SU-DHL-6 (cell line): ENCODE results near the gene FAM98B.

Experiments
- H2AFZ ChIP-seq: fragments of 200-600 bp; sonication (generic); 2 replicates; pipeline ENCODE4 v1.6.1; 2014; ENCODE audit warnings: low read depth, mild to moderate bottlenecking, moderate library complexity, mixed read lengths, antibody characterized with exemption, low read length; ENCODE audit not compliant: severe bottlenecking
- H3F3A ChIP-seq: fragments of 200-600 bp; shearing (Covaris generic); 2 replicates; pipeline ENCODE4 v1.6.0; 2016; ENCODE audit warnings: antibody characterized with exemption, mild to moderate bottlenecking; ENCODE audit not compliant: insufficient read depth
- H3K27ac ChIP-seq: fragments of 200-600 bp; sonication (generic); 2 replicates; pipeline ENCODE4 v1.5.1; 2016; ENCODE audit warnings: low read depth, mild to moderate bottlenecking, low read length, moderate library complexity, mixed read lengths
- H3K27me3 ChIP-seq: fragments of 200-600 bp; sonication (generic), shearing (Covaris generic); 2 replicates; pipeline ENCODE4 v1.6.0; 2014; ENCODE audit warnings: mild to moderate bottlenecking, low read length
- H3K36me3 ChIP-seq: fragments of 200-600 bp; sonication (generic); 2 replicates; pipeline ENCODE4 v1.6.1; 2014; ENCODE audit warnings: mild to moderate bottlenecking, low read length, mixed read lengths
- H3K4me2 ChIP-seq: fragments of 300-600, 200-600 bp; shearing (Covaris generic), sonication (generic); 2 replicates; pipeline ENCODE4 v1.6.0; 2014; ENCODE audit warnings: low read length, low read depth, mild to moderate bottlenecking; ENCODE audit not compliant: poor library complexity, severe bottlenecking
- H3K4me3 ChIP-seq: fragments of 200-600 bp; sonication (generic); 2 replicates; pipeline ENCODE4 v1.5.1; 2014; ENCODE audit warnings: antibody characterized with exemption, low read length, mild to moderate bottlenecking, mixed read lengths; ENCODE audit not compliant: insufficient read depth, poor library complexity, severe bottlenecking
- H3K79me2 ChIP-seq: fragments of 200-600 bp; sonication (generic); 2 replicates; pipeline ENCODE4 v1.6.1; 2014; ENCODE audit warnings: mild to moderate bottlenecking, low read length, moderate library complexity; ENCODE audit not compliant: insufficient read depth
- H3K9ac ChIP-seq: fragments of 200-600 bp; sonication (generic); 2 replicates; pipeline ENCODE4 v1.7.0; 2014; ENCODE audit warnings: mild to moderate bottlenecking, low read length
- H3K9me2 ChIP-seq: fragments of 200-600 bp; sonication (generic); replicated peaks from 2 replicates; pipeline ENCODE4 v1.6.1; 2014; ENCODE audit warnings: low read length; ENCODE audit not compliant: insufficient read depth
- H3K9me3 ChIP-seq: fragments of 200-600 bp; sonication (generic); 2 replicates; pipeline ENCODE4 v1.6.1; 2014; ENCODE audit warnings: low read length, mixed read lengths; ENCODE audit not compliant: insufficient read depth
- H4K20me1 ChIP-seq: fragments of 200-600 bp; sonication (generic); 2 replicates; pipeline ENCODE4 v1.6.1; 2014; ENCODE audit warnings: low read depth, mild to moderate bottlenecking, antibody characterized with exemption, low read length, moderate library complexity, mixed read lengths
- CTCF ChIP-seq: fragments of 200-600 bp; sonication (generic); IDR thresholded peaks from one replicate; pipeline ENCODE4 v1.5.1; 2017; ENCODE audit warnings: antibody characterized with exemption, mild to moderate bottlenecking, low read length, moderate library complexity; ENCODE audit not compliant: insufficient read depth, poor library complexity, severe bottlenecking
- EZH2phosphoT487 ChIP-seq: fragments of 200-600 bp; sonication (generic), shearing (Covaris generic); conservative IDR thresholded peaks from 2 replicates; pipeline ENCODE4 v1.6.1; 2018; ENCODE audit warnings: mild to moderate bottlenecking, antibody characterized with exemption, low read length, moderate library complexity, mixed read lengths

The FAM98B gene

GRCh38 chr15:38521316-38521715, 67.4 kb downstream of the FAM98B start:
- no peaks in the 10 kb centered on the region for H3K79me2 ChIP-seq
- H3K4me2 ChIP-seq = no peak overlapping the region
- H4K20me1 ChIP-seq = no peaks in the 10 kb centered on the region
- no peaks in the 10 kb centered on the region for H3K9me2 ChIP-seq
- H3K9me3 ChIP-seq = no peaks in the 10 kb centered on the region
- H3K27ac ChIP-seq = no peak overlapping the region
- no peaks in the 10 kb centered on the region for H3K27me3 ChIP-seq
- H3K36me3 ChIP-seq = no peaks in the 10 kb centered on the region
- no peak overlapping the region for H3K4me3 ChIP-seq
- H3F3A ChIP-seq = no peaks in the 10 kb centered on the region
- H2AFZ ChIP-seq = no peak overlapping the region
- TF ChIP-seq EZH2phosphoT487 (no peak), CTCF (no peak)
- no peak overlapping the region for H3K9ac ChIP-seq

GRCh38 chr15:38522922-38523321, 69.0 kb downstream of the FAM98B start:
- Histone ChIP-seq H3K9me2 (no peaks in the 10 kb centered on the region), H3K27me3 (no peaks in the 10 kb centered on the region), H3K9me3 (no peaks in the 10 kb centered on the region), H3K4me3 (no peak overlapping the region), H3K79me2 (no peaks in the 10 kb centered on the region), H3K27ac (no peak overlapping the region), H3K9ac (no peak overlapping the region), H3K4me2 (no peak overlapping the region), H3K36me3 (no peaks in the 10 kb centered on the region), H2AFZ (no peak overlapping the region), H3F3A (no peaks in the 10 kb centered on the region), H4K20me1 (no peaks in the 10 kb centered on the region)
- TF ChIP-seq EZH2phosphoT487 (no peak), CTCF (no peak)

GRCh38 chr15:38524156-38524555, 70.2 kb downstream of the FAM98B start:
- no peaks in the 10 kb centered on the region for H3K9me3 ChIP-seq
- no peaks in the 10 kb centered on the region for H3K27me3 ChIP-seq
- no peaks in the 10 kb centered on the region for H3K36me3 ChIP-seq
- no peaks in the 10 kb centered on the region for H4K20me1 ChIP-seq
- H3K4me3 ChIP-seq = no peak overlapping the region
- no peak overlapping the region for H3K4me2 ChIP-seq
- no peak overlapping the region for H2AFZ ChIP-seq
- no peak for TF ChIP-seq EZH2phosphoT487
- no peak for TF ChIP-seq CTCF
- no peaks in the 10 kb centered on the region for H3K79me2 ChIP-seq
- no peak overlapping the region for H3K27ac ChIP-seq
- no peaks in the 10 kb centered on the region for H3F3A ChIP-seq
- H3K9me2 ChIP-seq = no peaks in the 10 kb centered on the region
- H3K9ac ChIP-seq = no peak overlapping the region
